Ishikawa (cell line): ENCODE data around the gene ZNF592.

Experiments
- EGR1 ChIP-seq: IDR thresholded peaks from 2 replicates; pipeline ENCODE4 v1.6.1; 2012
- EP300 ChIP-seq: IDR thresholded peaks from 2 replicates; pipeline ENCODE4 v1.6.1; 2012; ENCODE audit warnings: borderline replicate concordance
- MAX ChIP-seq: IDR thresholded peaks from 2 replicates; pipeline ENCODE4 v1.6.1; 2012
- YY1 ChIP-seq: IDR thresholded peaks from 2 replicates; pipeline ENCODE4 v1.6.1; 2012; ENCODE audit warnings: low read depth

DNA sequence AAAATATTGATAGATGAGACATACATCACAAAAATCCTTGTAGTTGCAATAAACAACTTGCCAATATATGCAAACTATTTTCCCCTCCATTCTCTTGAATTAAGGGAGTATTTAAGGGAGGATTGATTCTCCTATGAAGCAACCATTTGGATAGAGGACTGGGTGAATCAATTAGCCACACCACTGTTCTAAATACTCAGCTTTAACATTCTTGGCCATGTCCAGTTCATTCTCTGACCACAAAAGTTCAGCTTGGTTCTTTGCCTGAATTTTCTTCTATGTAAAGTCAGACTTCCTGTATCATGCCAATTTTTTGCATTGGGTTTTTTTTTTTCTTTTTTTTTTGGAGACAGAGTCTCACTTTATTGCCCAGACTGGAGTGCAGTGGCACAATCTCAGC is 16.6 kb upstream of the ZNF592 start:
- TF ChIP-seq YY1 (no peak), EGR1 (no peak), MAX (no peak), EP300 (no peak)
